Activated T-helper 9 cell treated with anti-CD3 and anti-CD28 coated beads, Interleukin-2, amount 50 U/mL, for 16 hours (primary cell): ENCODE results near the gene PIF1.
"Not testable (repeated sequence)": the region's sequence is repeated elsewhere in the genome, so short reads cannot be mapped to it uniquely, and the experiment has no call there.

ENCODE experiments used
- DNase-seq: peaks from one replicate; pipeline ENCODE4 v3.0.0-alpha.2; 2020; ENCODE audit warnings: low read depth

PIF1 gene

GRCh38 chr15:64847876-64848716 is 22.6 kb upstream of the PIF1 start:
- no peak for DNase-seq

GRCh38 chr15:64847448-64847847 is 22.0 kb upstream of the PIF1 start:
- DNase-seq = no peak

GRCh38 chr15:64847016-64847415 is 21.6 kb upstream of the PIF1 start:
- no peak for DNase-seq

GRCh38 chr15:64845831-64846595 is 20.6 kb upstream of the PIF1 start:
- DNase-seq = no peak

- no peak for DNase-seq
Observed at GRCh38 chr15:64845183-64845611, 19.8 kb upstream of the PIF1 start.

GRCh38 chr15:64844576-64845145 is 19.2 kb upstream of the PIF1 start:
- DNase-seq = no peak

- DNase-seq = no peak
Observed at GRCh38 chr15:64843991-64844390, 18.5 kb upstream of the PIF1 start.

- DNase-seq = no peak
Observed at GRCh38 chr15:64842986-64843561, 17.6 kb upstream of the PIF1 start.

GRCh38 chr15:64842096-64842939 is 16.9 kb upstream of the PIF1 start:
- no peak for DNase-seq

GRCh38 chr15:64841344-64842095 is 16.1 kb upstream of the PIF1 start, which contains the start of gene PLEKHO2:
TSS of gene PLEKHO2 (plus strand) at chr15:64841915. CDS start at chr15:64842017, 102 bp downstream.
- DNase-seq = peak; percentile 79

- DNase-seq = no peak
Observed at GRCh38 chr15:64841060-64841343, 15.6 kb upstream of the PIF1 start.

GRCh38 chr15:64837502-64837901 is 12.1 kb upstream of the PIF1 start:
- DNase-seq = no peak

- DNase-seq = no peak
Observed at GRCh38 chr15:64836023-64836536, 10.6 kb upstream of the PIF1 start.

- no peak for DNase-seq
Observed at GRCh38 chr15:64833690-64834089, 8.2 kb upstream of the PIF1 start.

GRCh38 chr15:64828985-64829384 is 3.5 kb upstream of the PIF1 start:
- DNase-seq = no peak

- DNase-seq = no peak
Observed at GRCh38 chr15:64824929-64825430, 467 bp downstream of the PIF1 start.

- no peak for DNase-seq
Observed at GRCh38 chr15:64816452-64816851, 9.0 kb downstream of the PIF1 start.

GRCh38 chr15:64814965-64815364 is 10.5 kb downstream of the PIF1 start:
- not testable (repeated sequence) for DNase-seq

GRCh38 chr15:64814283-64814682 is 11.2 kb downstream of the PIF1 start:
- DNase-seq = not testable (repeated sequence)

- no peak for DNase-seq
Observed at GRCh38 chr15:64813075-64813474, 12.4 kb downstream of the PIF1 start.
